Prostate gland (tissue), 2 donors: ENCODE measurements around the gene PPP2R2B.

Source experiments
- CTCF ChIP-seq, 4 experiments: fragments of 200-600 bp in 2 of 4; fragments of 450-650 bp in 2 of 4; sonication (generic) in 2 of 4; IDR thresholded peaks; 1 replicate in 3 of 4; 2 replicates in 1 of 4; pipeline ENCODE4 v1.5.1; 2016 to 2019; ENCODE audit warnings: antibody characterized with exemption in 4 of 4, mild to moderate bottlenecking in 2 of 4, moderate library complexity in 2 of 4
- POLR2A ChIP-seq: fragments of 450-650 bp; IDR thresholded peaks from one replicate; pipeline ENCODE4 v1.6.1; 2016; ENCODE audit warnings: antibody characterized with exemption, mild to moderate bottlenecking
- POLR2AphosphoS5 ChIP-seq: sonication (generic); formaldehyde crosslinking; IDR thresholded peaks from one replicate; pipeline ENCODE4 v1.6.1; 2017; ENCODE audit warnings: antibody characterized with exemption

- TF ChIP-seq POLR2A (no peak), POLR2AphosphoS5 (no peak), CTCF (IDR thresholded peaks at IDR 0.05) (no peak)
Measured at GRCh38 chr5:146751781-146752401, 126.7 kb downstream of the PPP2R2B start.
